Psoas muscle (tissue), 8 donors: ENCODE data around the gene EEF1AKMT4. TPM values are rescaled to one million over a fixed set of nuclear protein-coding genes. Genes with fewer than 3 reads are reported as not detected.

Experiments
- ATAC-seq, 4 donors: fragments of 200-7000 bp; cut with Tn5 transposase; one replicate each; pipeline ENCODE4 v1.9.1; 2020; ENCODE audit warnings: moderate library complexity in 3 of 4, mild to moderate bottlenecking in 2 of 4
- DNase-seq, 2 donors: peaks; one replicate each; pipeline ENCODE4 v3.0.0-alpha.2; 2020
- H3K27ac ChIP-seq: fragments of 200-600 bp; one replicate; pipeline ENCODE4 v1.8.0; 2022
- H3K27me3 ChIP-seq, 3 donors: fragments of 200-600 bp in 1 of 3; one replicate each; pipeline versions ENCODE4 v1.6.1 to v1.8.0; 2013 to 2022; ENCODE audit warnings: low read length in 2 of 3, mild to moderate bottlenecking in 2 of 3, moderate library complexity in 1 of 3; ENCODE audit not compliant: insufficient read depth in 3 of 3
- H3K36me3 ChIP-seq, 2 donors: fragments of 200-600 bp in 1 of 2; one replicate each; pipeline versions ENCODE4 v1.6.1 to v1.8.0; 2013 to 2022; ENCODE audit warnings: low read depth in 1 of 2, mild to moderate bottlenecking in 1 of 2, moderate library complexity in 1 of 2; ENCODE audit not compliant: insufficient read depth in 1 of 2
- H3K4me1 ChIP-seq: fragments of 200-600 bp; one replicate; pipeline ENCODE4 v1.8.0; 2022
- H3K4me3 ChIP-seq: fragments of 200-600 bp; one replicate; pipeline ENCODE4 v1.8.0; 2022; ENCODE audit warnings: mild to moderate bottlenecking
- H3K9me3 ChIP-seq: fragments of 200-600 bp; one replicate; pipeline ENCODE4 v1.8.0; 2022
- CTCF ChIP-seq: fragments of 200-600 bp; IDR thresholded peaks from one replicate; pipeline ENCODE4 v1.8.0; 2022; ENCODE audit warnings: antibody characterized with exemption
- WGBS, 3 donors: extraction: QIAGEN DNeasy Blood & Tissue Kit; methylation state at CpG; one replicate each; pipeline versions ENCODE4 v1.1.6 to v1.1.7; 2013; 5-methylcytosine and 5-hydroxymethylcytosine counted together
- intact Hi-C, 2 donors: fragments of 100-400 bp; cut with DNase I; formaldehyde crosslinking; loops; one replicate each; pipeline versions ENCODE4 v1.11.0 to v1.14.2; 2022
- polyA plus RNA-seq, 3 donors: library from polyadenylated mRNA; stranded (reverse); fragments of 200-250 nt; gene quantifications; one replicate each; pipeline ENCODE4 v1.2.3, GENCODE V29; 2013
- total RNA-seq, 4 donors: library from RNA; stranded (reverse); fragmentation: NEBNext Ultra II Directional in 2 of 4; extraction: Animal tissue kit (Norgen Biotek cat#: 25700) in 2 of 4; gene quantifications; one replicate each; pipeline versions ENCODE4 v1.2.1 to v1.2.4, GENCODE V29; 2021 to 2023
- donor health status: healthy with polysubstance abuse.
- donor health status: DM: no; HTN: no; CAD: no; lungs with moderate emphysema.
- donor health status: Bipolar disorder and iron deficiency.
- donor health status: healthy.
- donor health status: DM: yes; HTN: yes; CAD: no.
- donor health status: DM: no; HTN: no; CAD: no.
- donor health status: DM: no; HTN: no; CAD: no.
- donor health status: DM: yes; HTN: yes; CAD: no.

Gene EEF1AKMT4
- total and polyA plus RNA-seq, 7 donors = 1.8 to 25.5 (median 8.2) TPM

GRCh38 chr3:184290331-184290730, 40.9 kb downstream of the EEF1AKMT4 start:
- no peaks in the 10 kb centered on the region for H3K36me3 ChIP-seq
- ATAC-seq (no peak), DNase-seq (no peak)
- H3K4me1 ChIP-seq = no peaks in the 10 kb centered on the region
- H3K27ac ChIP-seq = no peak overlapping the region
- intact Hi-C loops = loop anchor here in 1 of 2 donors (5.0 kb wide), 1 partner anchor 393 kb away; no protein-coding TSS in a partner anchor
- WGBS, 3 donors = 80 to 86% (median 83%) methylated on average over 10 of the region's 10 CpGs
- no peak overlapping the region for H3K4me3 ChIP-seq
- no peak for TF ChIP-seq CTCF
- H3K9me3 ChIP-seq = no peaks in the 10 kb centered on the region
- no peaks in the 10 kb centered on the region for H3K27me3 ChIP-seq

- Histone ChIP-seq H3K27ac (no peak overlapping the region), H3K4me3 (no peak overlapping the region), H3K27me3 (no peaks in the 10 kb centered on the region), H3K4me1 (no peaks in the 10 kb centered on the region), H3K36me3 (no peaks in the 10 kb centered on the region), H3K9me3 (no peaks in the 10 kb centered on the region)
- DNase-seq = no peak
- 85 to 88% (median 86%) methylated on average over 22 of the region's 22 CpGs for WGBS, 3 donors
- intact Hi-C loops = loop anchor here in 1 of 2 donors (5.0 kb wide), 1 partner anchor 394 kb away; no protein-coding TSS in a partner anchor
- no peak for TF ChIP-seq CTCF
- ATAC-seq = no peak
Measured at GRCh38 chr3:184291044-184291737, 41.7 kb downstream of the EEF1AKMT4 start.

GRCh38 chr3:184291738-184292445, 42.4 kb downstream of the EEF1AKMT4 start:
- no peak overlapping the region for H3K4me3 ChIP-seq
- ATAC-seq (no peak), DNase-seq (no peak)
- 89 to 93% (median 90%) methylated on average over 20 to 21 of the region's 21 CpGs for WGBS, 3 donors
- H3K27ac ChIP-seq = no peak overlapping the region
- H3K36me3 ChIP-seq = no peaks in the 10 kb centered on the region
- TF ChIP-seq CTCF = no peak
- no peaks in the 10 kb centered on the region for H3K27me3 ChIP-seq
- intact Hi-C loops = loop anchor here in 1 of 2 donors (5.0 kb wide), 1 partner anchor 395 kb away; no protein-coding TSS in a partner anchor
- no peaks in the 10 kb centered on the region for H3K4me1 ChIP-seq
- H3K9me3 ChIP-seq = no peaks in the 10 kb centered on the region

- H3K36me3 ChIP-seq = peaks cover 6 to 10% of the 10 kb centered on the region in 2 donors
- no peaks in the 10 kb centered on the region for H3K9me3 ChIP-seq
- DNase-seq (no peak), ATAC-seq (no peak)
- TF ChIP-seq CTCF = no peak
- no peak overlapping the region for H3K4me3 ChIP-seq
- peaks cover 14% of the 10 kb centered on the region for H3K4me1 ChIP-seq
- H3K27me3 ChIP-seq = no peaks in the 10 kb centered on the region
- intact Hi-C loops = loop anchor here in 1 of 2 donors (5.0 kb wide), 1 partner anchor 158 kb away; the partner anchor contains the start of gene EIF2B5
- no peak overlapping the region for H3K27ac ChIP-seq
- WGBS, 3 donors = 61 to 64% (median 62%) methylated on average over 3 of the region's 3 CpGs
Measured at GRCh38 chr3:184295771-184296170, 46.3 kb downstream of the EEF1AKMT4 start.
